Natural killer cell (primary cell): ENCODE measurements around the gene CAMK2D. TPM values are rescaled to one million over a fixed set of nuclear protein-coding genes. Genes with fewer than 3 reads are reported as not detected.

Experiments used
- ATAC-seq, 3 donors: fragments of 150-1000 bp in 2 of 3; fragments of 200-7000 bp in 1 of 3; cut with Tn5 transposase; 1 replicate in 1 of 3; 2 replicates in 2 of 3; pipeline ENCODE4 v1.10.0; 2021; ENCODE audit warnings: mild to moderate bottlenecking in 2 of 3, moderate library complexity in 2 of 3
- DNase-seq, 2 donors: peaks; one replicate each; pipeline versions ENCODE4 v3.0.0 to v3.0.0-alpha.2; 2013 to 2021; ENCODE audit warnings: mixed read lengths in 1 of 2
- H3K27ac ChIP-seq: one replicate; pipeline ENCODE4 v1.5.1; 2013; ENCODE audit warnings: mild to moderate bottlenecking, low read length
- H3K27me3 ChIP-seq: one replicate; pipeline ENCODE4 v1.6.1; 2013; ENCODE audit warnings: low read length; ENCODE audit not compliant: control insufficient read depth, insufficient read depth
- H3K36me3 ChIP-seq: one replicate; pipeline ENCODE4 v1.6.1; 2013; ENCODE audit warnings: low read length; ENCODE audit not compliant: control insufficient read depth, insufficient read depth
- H3K4me1 ChIP-seq: one replicate; pipeline ENCODE4 v1.6.1; 2013; ENCODE audit warnings: low read length; ENCODE audit not compliant: control insufficient read depth, insufficient read depth
- H3K4me3 ChIP-seq: one replicate; pipeline ENCODE4 v1.5.1; 2013; ENCODE audit warnings: low read length
- H3K9me3 ChIP-seq: one replicate; pipeline ENCODE4 v1.6.1; 2013; ENCODE audit warnings: low read length; ENCODE audit not compliant: control insufficient read depth, insufficient read depth
- H3K27ac Mint-ChIP-seq, 2 donors: one replicate each; pipeline ENCODE4 v1.8.0; 2022; ENCODE audit warnings: mild to moderate bottlenecking in 2 of 2, mixed read lengths in 2 of 2, moderate library complexity in 1 of 2
- H3K27me3 Mint-ChIP-seq, 2 donors: one replicate each; pipeline ENCODE4 v1.8.0; 2022; ENCODE audit warnings: low read depth in 2 of 2, mixed read lengths in 2 of 2
- H3K36me3 Mint-ChIP-seq: one replicate; pipeline ENCODE4 v1.8.0; 2022; ENCODE audit warnings: mixed read lengths
- H3K4me1 Mint-ChIP-seq, 2 donors: one replicate each; pipeline ENCODE4 v1.8.0; 2022; ENCODE audit warnings: mixed read lengths in 2 of 2
- H3K4me3 Mint-ChIP-seq: one replicate; pipeline ENCODE4 v1.8.0; 2022; ENCODE audit warnings: mild to moderate bottlenecking, moderate library complexity, mixed read lengths
- H3K9me3 Mint-ChIP-seq, 2 donors: one replicate each; pipeline ENCODE4 v1.8.0; 2022; ENCODE audit warnings: mixed read lengths in 2 of 2
- WGBS: methylation state at CpG from one replicate; pipeline ENCODE4 v1.1.7; 2013; ENCODE audit warnings: missing lambda C conversion rate; ENCODE audit not compliant: insufficient coverage; 5-methylcytosine and 5-hydroxymethylcytosine counted together
- intact Hi-C: fragments of 100-400 bp; cut with micrococcal nuclease; formaldehyde crosslinking; loops from one replicate; pipeline ENCODE4 v1.14.2; 2022
- total RNA-seq, 4 donors: library from RNA; stranded (reverse); fragments of 120-200 nt in 1 of 4; gene quantifications; one replicate each; pipeline versions ENCODE4 v1.2.3 to v1.2.4, GENCODE V29; 2013 to 2022
- TF ChIP-seq, protein P1 (sequence below): fragments of 200-600 bp; IDR thresholded peaks from one replicate; pipeline ENCODE4 v1.8.0; 2022; ENCODE audit warnings: antibody characterized with exemption

Gene CAMK2D
- total RNA-seq, 3 donors from 2014 or later (not counting 1 experiment from before 2014, with no cell fraction given), result 31.6 to 40.1 (median 34.5) TPM

DNA sequence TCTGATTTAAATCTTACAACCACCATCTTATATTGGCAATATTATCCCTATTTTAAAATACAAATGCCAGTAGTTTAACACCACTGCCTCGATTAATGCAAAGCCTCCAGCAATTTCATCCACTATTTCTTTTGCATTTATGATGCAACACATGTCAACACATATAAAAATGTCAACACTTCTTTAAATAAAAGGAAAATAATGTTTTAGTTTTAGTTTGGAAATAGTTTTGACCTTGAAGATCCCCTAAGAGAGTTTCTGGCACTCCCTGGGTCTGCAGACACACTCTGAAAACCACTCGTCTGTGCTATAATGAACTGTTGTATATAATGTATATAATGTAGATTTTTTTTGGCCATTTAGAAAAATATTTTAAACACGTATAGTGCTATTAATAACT, 99.0 kb downstream of the CAMK2D start:
- H3K27ac Mint-ChIP-seq, result no peak overlapping the region
- Histone ChIP-seq H3K4me1 (no peaks in the 10 kb centered on the region), H3K9me3 (no peaks in the 10 kb centered on the region), H3K4me3 (no peak overlapping the region), H3K27ac (no peak overlapping the region), H3K36me3 (no peaks in the 10 kb centered on the region), H3K27me3 (no peaks in the 10 kb centered on the region)
- DNase-seq, result no peak
- TF ChIP-seq, protein P1, sequence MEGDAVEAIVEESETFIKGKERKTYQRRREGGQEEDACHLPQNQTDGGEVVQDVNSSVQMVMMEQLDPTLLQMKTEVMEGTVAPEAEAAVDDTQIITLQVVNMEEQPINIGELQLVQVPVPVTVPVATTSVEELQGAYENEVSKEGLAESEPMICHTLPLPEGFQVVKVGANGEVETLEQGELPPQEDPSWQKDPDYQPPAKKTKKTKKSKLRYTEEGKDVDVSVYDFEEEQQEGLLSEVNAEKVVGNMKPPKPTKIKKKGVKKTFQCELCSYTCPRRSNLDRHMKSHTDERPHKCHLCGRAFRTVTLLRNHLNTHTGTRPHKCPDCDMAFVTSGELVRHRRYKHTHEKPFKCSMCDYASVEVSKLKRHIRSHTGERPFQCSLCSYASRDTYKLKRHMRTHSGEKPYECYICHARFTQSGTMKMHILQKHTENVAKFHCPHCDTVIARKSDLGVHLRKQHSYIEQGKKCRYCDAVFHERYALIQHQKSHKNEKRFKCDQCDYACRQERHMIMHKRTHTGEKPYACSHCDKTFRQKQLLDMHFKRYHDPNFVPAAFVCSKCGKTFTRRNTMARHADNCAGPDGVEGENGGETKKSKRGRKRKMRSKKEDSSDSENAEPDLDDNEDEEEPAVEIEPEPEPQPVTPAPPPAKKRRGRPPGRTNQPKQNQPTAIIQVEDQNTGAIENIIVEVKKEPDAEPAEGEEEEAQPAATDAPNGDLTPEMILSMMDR, result no peak
- WGBS, result 89% methylated on average over 3 of the region's 3 CpGs
- ATAC-seq, result no peak
- H3K4me3 Mint-ChIP-seq, result no peak overlapping the region
- H3K27me3 Mint-ChIP-seq, result no peaks in the 10 kb centered on the region
- H3K9me3 Mint-ChIP-seq, result no peaks in the 10 kb centered on the region
- no peaks in the 10 kb centered on the region for H3K36me3 Mint-ChIP-seq
- H3K4me1 Mint-ChIP-seq, result peaks cover 22 to 30% of the 10 kb centered on the region in 2 donors
- intact Hi-C loops, result no loop called here

DNA sequence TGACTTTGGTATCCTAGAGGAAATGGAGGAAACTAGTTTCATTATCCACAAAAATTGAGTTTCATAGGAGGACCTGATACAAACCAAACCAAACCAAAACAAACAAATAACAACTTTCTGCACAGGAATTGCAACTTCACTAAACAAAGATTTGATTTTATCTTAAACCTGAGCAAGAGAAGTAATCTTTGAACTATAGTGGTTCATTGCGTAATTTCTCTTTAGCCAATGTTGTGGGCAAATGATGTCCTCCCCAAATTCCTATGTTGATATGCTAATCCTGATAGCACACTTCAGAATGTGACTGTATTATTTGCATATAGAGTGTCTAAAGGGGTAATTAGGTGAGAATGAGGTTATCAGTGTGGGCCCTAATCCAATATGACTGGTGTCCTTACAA, 102.4 kb downstream of the CAMK2D start:
- DNase-seq (no peak), ATAC-seq (no peak)
- Histone ChIP-seq H3K27me3 (no peaks in the 10 kb centered on the region), H3K27ac (no peak overlapping the region), H3K9me3 (no peaks in the 10 kb centered on the region), H3K36me3 (no peaks in the 10 kb centered on the region), H3K4me3 (no peak overlapping the region), H3K4me1 (no peaks in the 10 kb centered on the region)
- WGBS, result 100% methylated on average over 1 of the region's 1 CpG
- TF ChIP-seq, protein P1, result no peak
- Mint-ChIP-seq H3K4me3 (no peak overlapping the region), H3K36me3 (no peaks in the 10 kb centered on the region), H3K27ac (no peak overlapping the region), H3K4me1 (peaks cover 28 to 48% of the 10 kb centered on the region in 2 donors), H3K27me3 (no peaks in the 10 kb centered on the region), H3K9me3 (no peaks in the 10 kb centered on the region)
- intact Hi-C loops, result no loop called here

DNA sequence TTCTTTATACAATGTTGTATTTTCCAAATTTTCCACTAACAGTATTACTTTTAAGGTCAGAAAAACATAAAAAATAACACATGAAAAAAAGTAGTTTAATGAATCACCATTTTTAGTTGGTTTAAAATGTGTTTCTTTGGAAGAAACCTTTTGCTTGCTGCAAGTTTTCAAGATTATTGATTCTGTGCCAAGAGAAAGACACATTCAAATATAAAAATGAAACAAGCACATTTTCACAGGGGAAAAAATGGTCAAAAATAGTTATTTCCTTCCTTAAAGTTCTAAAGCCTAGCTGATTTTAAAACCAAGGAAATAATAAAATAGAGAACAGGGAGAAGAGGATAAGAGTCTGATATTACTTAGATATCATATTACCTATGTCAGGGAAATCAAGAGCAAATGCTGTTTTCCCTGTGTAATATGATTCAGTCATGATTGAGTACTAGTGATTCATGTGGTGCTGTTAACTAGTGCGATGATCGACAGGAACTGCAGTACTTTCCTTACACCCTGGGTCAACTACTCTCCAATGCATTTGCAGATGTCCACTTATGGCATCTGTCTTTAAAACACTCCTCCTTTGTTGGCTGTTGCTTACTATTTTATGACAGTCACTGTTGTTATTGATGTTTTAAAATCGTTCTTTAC, 103.8 kb downstream of the CAMK2D start:
- WGBS, result 82% methylated on average over 2 of the region's 3 CpGs
- peaks cover 22 to 46% of the 10 kb centered on the region in 2 donors for H3K4me1 Mint-ChIP-seq
- Histone ChIP-seq H3K9me3 (no peaks in the 10 kb centered on the region), H3K27ac (no peak overlapping the region), H3K4me1 (no peaks in the 10 kb centered on the region), H3K4me3 (no peak overlapping the region), H3K36me3 (no peaks in the 10 kb centered on the region), H3K27me3 (no peaks in the 10 kb centered on the region)
- no peak overlapping the region for H3K4me3 Mint-ChIP-seq
- intact Hi-C loops, result no loop called here
- DNase-seq (no peak), ATAC-seq (no peak)
- H3K27me3 Mint-ChIP-seq, result no peaks in the 10 kb centered on the region
- no peaks in the 10 kb centered on the region for H3K9me3 Mint-ChIP-seq
- no peak overlapping the region for H3K27ac Mint-ChIP-seq
- H3K36me3 Mint-ChIP-seq, result no peaks in the 10 kb centered on the region
- TF ChIP-seq, protein P1, result no peak

DNA sequence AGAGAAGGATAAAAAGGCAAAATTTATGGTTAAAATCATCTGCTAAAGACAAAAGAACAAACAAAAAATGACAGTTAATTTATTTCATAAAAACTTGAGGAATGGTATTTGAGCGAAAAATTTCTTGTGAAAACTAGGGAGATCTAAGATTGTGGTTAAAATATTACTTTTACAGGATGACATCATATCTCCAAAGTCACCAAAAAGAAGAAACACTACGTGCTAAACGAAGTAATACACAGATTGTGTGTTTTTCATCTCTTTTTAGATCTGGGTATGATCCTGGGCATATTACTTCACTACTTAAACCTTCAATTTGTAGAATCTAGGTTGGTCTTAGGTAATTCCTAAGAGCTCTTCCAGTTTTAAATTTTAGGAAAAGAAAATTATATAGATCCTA, 107.7 kb downstream of the CAMK2D start:
- intact Hi-C loops, result no loop called here

More for the DNA sequence above, 107.7 kb downstream of the CAMK2D start:
- Mint-ChIP-seq H3K9me3 (no peaks in the 10 kb centered on the region), H3K4me1 (peaks cover 22 to 35% of the 10 kb centered on the region in 2 donors), H3K36me3 (no peaks in the 10 kb centered on the region), H3K27ac (no peak overlapping the region), H3K4me3 (no peak overlapping the region), H3K27me3 (no peaks in the 10 kb centered on the region)
- no CpG with 5 or more reads among the region's 3 CpGs for WGBS
- H3K4me3 ChIP-seq, result no peak overlapping the region
- H3K36me3 ChIP-seq, result no peaks in the 10 kb centered on the region
- no peaks in the 10 kb centered on the region for H3K27me3 ChIP-seq
- ATAC-seq (no peak), DNase-seq (no peak)
- H3K4me1 ChIP-seq, result no peaks in the 10 kb centered on the region
- TF ChIP-seq, protein P1, result no peak
- no peak overlapping the region for H3K27ac ChIP-seq
- no peaks in the 10 kb centered on the region for H3K9me3 ChIP-seq
